ENCODE measurements around the gene ADK.
"Not testable (repeated sequence)": the region's sequence is repeated elsewhere in the genome, so short reads cannot be mapped to it uniquely, and the experiment has no call there.

ADK gene

DNA sequence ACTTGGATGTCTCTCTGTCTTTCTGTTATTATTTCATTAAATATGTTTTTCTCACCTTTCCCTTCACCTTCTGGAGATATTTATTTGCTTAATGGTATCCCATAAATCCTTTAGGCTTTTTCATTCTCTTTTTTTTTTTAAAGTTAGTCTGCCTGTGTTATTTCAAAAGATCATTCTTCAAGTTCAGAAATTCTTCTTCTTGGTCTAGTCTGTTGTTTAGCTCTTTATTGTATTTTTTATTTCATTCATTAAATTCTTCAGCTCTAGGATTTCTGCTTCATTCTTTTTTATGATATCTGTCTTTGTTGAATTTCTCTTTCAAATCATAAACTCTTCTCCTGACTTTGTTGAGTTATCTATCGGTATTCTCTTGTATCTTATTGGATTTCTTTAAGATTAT is 363.3 kb downstream of the ADK start:
- H3K36me3 ChIP-seq (ENCODE audit: control insufficient read depth, insufficient read depth, low read length), result no peaks in the 10 kb centered on the region
- no peaks in the 10 kb centered on the region for H3K4me1 ChIP-seq (ENCODE audit: control insufficient read depth, insufficient read depth, low read length)
- H3K27ac ChIP-seq (ENCODE audit: low read depth, low read length), result no peak overlapping the region
- H3K9me3 ChIP-seq (ENCODE audit: control insufficient read depth, insufficient read depth, low read length), result peaks cover 6% of the 10 kb centered on the region; the same call in 1 of the 2 replicates
- H3K4me3 ChIP-seq (ENCODE audit: low read depth, low read length), result no peak overlapping the region
- H3K27me3 ChIP-seq (ENCODE audit: control insufficient read depth, insufficient read depth, low read length), result no peaks in the 10 kb centered on the region
- no peak overlapping the region for H3K9ac ChIP-seq (ENCODE audit: low read depth, low read length)

DNA sequence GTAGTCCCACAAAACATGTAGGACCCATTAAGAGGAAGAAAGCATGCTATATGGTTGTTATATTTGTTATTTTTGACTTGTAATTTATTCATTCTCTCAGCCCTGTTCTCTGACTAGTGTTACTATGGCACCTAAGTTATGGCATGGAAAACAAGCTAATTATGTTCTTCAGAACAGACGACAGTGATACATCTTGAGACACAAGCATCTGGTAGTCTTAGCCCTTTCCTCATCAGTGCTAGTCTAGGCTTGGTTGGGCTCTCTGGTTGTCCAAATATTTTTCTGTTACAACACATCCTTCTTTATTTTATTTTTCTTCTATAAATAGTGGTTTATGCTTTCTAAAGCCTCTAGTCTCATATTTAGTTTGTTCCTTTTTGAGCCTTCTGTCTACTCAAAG is 367.0 kb downstream of the ADK start:
- Histone ChIP-seq H3K4me1 (ENCODE audit: control insufficient read depth, insufficient read depth, low read length) (peaks cover 13% of the 10 kb centered on the region), H3K9me3 (ENCODE audit: control insufficient read depth, insufficient read depth, low read length) (no peaks in the 10 kb centered on the region), H3K27me3 (ENCODE audit: control insufficient read depth, insufficient read depth, low read length) (no peaks in the 10 kb centered on the region), H3K9ac (ENCODE audit: low read depth, low read length) (no peak overlapping the region), H3K27ac (ENCODE audit: low read depth, low read length) (no peak overlapping the region), H3K4me3 (ENCODE audit: low read depth, low read length) (no peak overlapping the region), H3K36me3 (ENCODE audit: control insufficient read depth, insufficient read depth, low read length) (no peaks in the 10 kb centered on the region)

DNA sequence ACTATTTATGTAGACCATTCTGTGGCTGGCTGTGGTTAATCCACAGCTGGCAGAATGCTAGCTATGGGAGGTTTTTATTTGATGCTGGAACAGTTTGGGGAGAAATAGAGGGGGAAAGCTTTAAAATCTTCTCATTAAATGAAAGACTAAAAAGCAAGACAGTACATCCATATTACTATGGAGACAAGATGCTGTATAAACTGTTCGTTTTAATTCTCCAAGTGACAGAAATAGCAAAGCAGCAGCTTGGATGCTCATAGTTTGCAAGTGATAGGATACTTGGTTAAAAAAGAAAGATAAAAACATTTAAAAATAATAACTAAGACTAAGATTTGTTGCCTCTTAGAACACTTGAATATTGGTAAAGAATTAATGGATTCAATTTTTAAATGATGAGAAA is 370.5 kb downstream of the ADK start:
- Histone ChIP-seq H3K9me3 (ENCODE audit: control insufficient read depth, insufficient read depth, low read length) (no peaks in the 10 kb centered on the region), H3K27ac (ENCODE audit: low read depth, low read length) (no peak overlapping the region), H3K4me3 (ENCODE audit: low read depth, low read length) (no peak overlapping the region), H3K4me1 (ENCODE audit: control insufficient read depth, insufficient read depth, low read length) (peaks cover 13% of the 10 kb centered on the region), H3K27me3 (ENCODE audit: control insufficient read depth, insufficient read depth, low read length) (no peaks in the 10 kb centered on the region), H3K36me3 (ENCODE audit: control insufficient read depth, insufficient read depth, low read length) (no peaks in the 10 kb centered on the region), H3K9ac (ENCODE audit: low read depth, low read length) (no peak overlapping the region)

DNA sequence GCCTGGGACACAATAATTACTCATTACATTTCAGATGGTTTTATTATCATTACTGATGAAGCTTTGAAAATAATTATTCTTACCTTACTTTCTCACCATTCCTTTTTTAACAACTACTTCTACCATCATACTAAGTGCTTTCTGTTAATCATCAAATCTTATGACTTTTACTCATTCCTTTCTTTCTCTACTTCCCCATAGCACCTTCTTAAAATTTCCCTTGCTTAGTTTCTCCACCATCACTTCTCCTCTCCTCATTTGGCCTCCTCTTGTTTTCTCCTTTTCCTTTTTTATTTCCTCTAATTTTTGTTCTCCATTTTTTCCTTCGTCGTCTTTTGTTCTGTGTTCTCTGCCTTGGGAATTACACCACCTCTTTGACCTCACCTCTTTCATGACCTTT is 372.2 kb downstream of the ADK start:
- H3K4me1 ChIP-seq (ENCODE audit: control insufficient read depth, insufficient read depth, low read length), result peaks cover 13% of the 10 kb centered on the region
- no peaks in the 10 kb centered on the region for H3K27me3 ChIP-seq (ENCODE audit: control insufficient read depth, insufficient read depth, low read length)
- H3K9ac ChIP-seq (ENCODE audit: low read depth, low read length), result no peak overlapping the region
- H3K4me3 ChIP-seq (ENCODE audit: low read depth, low read length), result no peak overlapping the region
- H3K9me3 ChIP-seq (ENCODE audit: control insufficient read depth, insufficient read depth, low read length), result no peaks in the 10 kb centered on the region
- no peaks in the 10 kb centered on the region for H3K36me3 ChIP-seq (ENCODE audit: control insufficient read depth, insufficient read depth, low read length)
- no peak overlapping the region for H3K27ac ChIP-seq (ENCODE audit: low read depth, low read length)

DNA sequence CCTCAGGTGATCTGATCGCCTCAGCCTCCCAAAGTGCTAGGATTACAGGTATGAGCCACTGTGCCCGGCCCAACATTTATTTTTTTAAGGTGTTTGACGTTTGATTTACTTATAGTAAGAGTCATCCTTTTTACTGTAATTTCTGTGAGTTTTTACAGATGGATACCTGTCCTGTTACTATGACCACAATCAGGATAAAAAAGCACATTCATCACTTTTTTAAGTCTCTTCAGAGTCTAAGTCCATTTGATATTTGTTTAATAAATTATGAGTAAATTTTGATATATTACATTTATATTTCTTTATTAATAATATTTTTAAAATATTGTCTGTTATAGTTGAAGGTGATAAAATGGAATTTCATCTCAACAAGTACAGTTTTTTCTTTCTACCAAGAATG is 374.9 kb downstream of the ADK start:
- Histone ChIP-seq H3K27ac (ENCODE audit: low read depth, low read length) (no peak overlapping the region), H3K36me3 (ENCODE audit: control insufficient read depth, insufficient read depth, low read length) (no peaks in the 10 kb centered on the region), H3K9me3 (ENCODE audit: control insufficient read depth, insufficient read depth, low read length) (no peaks in the 10 kb centered on the region)

DNA sequence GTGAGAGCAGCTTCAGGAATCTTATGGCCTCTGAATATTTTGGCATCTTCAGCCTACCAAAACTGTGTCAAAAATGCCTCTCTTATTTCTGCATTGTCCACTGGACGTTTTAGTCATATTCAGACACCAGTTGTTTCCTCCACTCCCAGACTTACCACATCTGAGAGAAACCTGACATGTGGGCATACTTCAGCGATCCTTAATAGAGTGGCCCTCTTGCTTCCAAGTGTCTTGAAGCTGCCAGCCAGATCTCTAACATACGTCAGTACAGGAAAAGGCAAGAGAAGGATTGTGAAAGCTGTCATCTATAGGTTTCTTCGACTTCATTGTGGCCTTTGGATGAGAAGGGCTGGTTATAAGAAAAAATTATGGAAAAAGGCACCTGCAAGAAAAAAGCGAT is 376.6 kb downstream of the ADK start:
- H3K27me3 ChIP-seq (ENCODE audit: control insufficient read depth, insufficient read depth, low read length); H3K4me3 ChIP-seq (ENCODE audit: low read depth, low read length); H3K9ac ChIP-seq (ENCODE audit: low read depth, low read length); H3K4me1 ChIP-seq (ENCODE audit: control insufficient read depth, insufficient read depth, low read length); H3K36me3 ChIP-seq (ENCODE audit: control insufficient read depth, insufficient read depth, low read length); H3K27ac ChIP-seq (ENCODE audit: low read depth, low read length); H3K9me3 ChIP-seq (ENCODE audit: control insufficient read depth, insufficient read depth, low read length): not testable (repeated sequence)

More for the DNA sequence above, 374.9 kb downstream of the ADK start:
- Histone ChIP-seq H3K27me3 (ENCODE audit: control insufficient read depth, insufficient read depth, low read length) (no peaks in the 10 kb centered on the region), H3K4me1 (ENCODE audit: control insufficient read depth, insufficient read depth, low read length) (peaks cover 22% of the 10 kb centered on the region), H3K9ac (ENCODE audit: low read depth, low read length) (no peak overlapping the region), H3K4me3 (ENCODE audit: low read depth, low read length) (no peak overlapping the region)

DNA sequence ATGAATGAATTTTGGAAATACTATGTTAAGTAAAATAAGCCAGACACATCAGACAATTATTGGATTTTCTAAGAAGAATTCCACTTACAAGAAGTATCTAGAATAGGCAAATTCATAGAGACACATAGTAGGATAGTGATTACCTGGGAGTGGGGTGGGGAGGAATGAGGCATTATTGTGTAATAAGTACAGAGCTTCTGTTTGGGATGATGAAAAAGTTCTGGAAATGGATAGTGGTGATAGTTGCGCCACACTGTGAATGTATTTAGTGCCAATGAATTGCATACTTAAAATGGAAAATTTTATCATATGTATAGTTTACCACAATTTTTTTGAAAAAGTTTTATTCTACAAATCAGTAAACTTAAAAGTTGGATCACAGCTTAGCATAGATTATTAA is 378.2 kb downstream of the ADK start:
- Histone ChIP-seq H3K4me1 (ENCODE audit: control insufficient read depth, insufficient read depth, low read length) (peaks cover 9% of the 10 kb centered on the region), H3K9ac (ENCODE audit: low read depth, low read length) (no peak overlapping the region), H3K27me3 (ENCODE audit: control insufficient read depth, insufficient read depth, low read length) (no peaks in the 10 kb centered on the region), H3K4me3 (ENCODE audit: low read depth, low read length) (no peak overlapping the region), H3K36me3 (ENCODE audit: control insufficient read depth, insufficient read depth, low read length) (no peaks in the 10 kb centered on the region), H3K9me3 (ENCODE audit: control insufficient read depth, insufficient read depth, low read length) (no peaks in the 10 kb centered on the region), H3K27ac (ENCODE audit: low read depth, low read length) (no peak overlapping the region)

DNA sequence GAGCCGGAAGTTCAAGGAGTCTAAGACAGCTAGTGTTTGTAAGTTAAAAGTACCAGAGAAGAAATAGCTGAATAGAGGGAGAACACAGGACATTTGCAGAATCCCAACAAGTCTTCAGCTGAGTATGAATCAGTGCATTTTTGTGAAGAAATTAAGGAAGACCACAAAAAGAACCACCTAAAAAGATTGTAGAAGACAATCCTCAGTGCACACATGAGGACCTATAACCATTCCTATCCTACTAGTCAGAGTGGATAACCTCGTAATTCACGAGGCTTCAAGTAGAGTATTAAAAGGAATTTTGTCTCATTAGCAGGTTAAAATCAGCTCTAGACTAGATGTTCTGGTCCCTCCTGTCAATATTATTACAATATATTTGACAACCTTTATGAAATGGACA is 380.0 kb downstream of the ADK start:
- Histone ChIP-seq H3K36me3 (ENCODE audit: control insufficient read depth, insufficient read depth, low read length) (no peaks in the 10 kb centered on the region), H3K27me3 (ENCODE audit: control insufficient read depth, insufficient read depth, low read length) (no peaks in the 10 kb centered on the region), H3K9me3 (ENCODE audit: control insufficient read depth, insufficient read depth, low read length) (no peaks in the 10 kb centered on the region), H3K4me3 (ENCODE audit: low read depth, low read length) (no peak overlapping the region), H3K27ac (ENCODE audit: low read depth, low read length) (no peak overlapping the region), H3K4me1 (ENCODE audit: control insufficient read depth, insufficient read depth, low read length) (peaks cover 9% of the 10 kb centered on the region), H3K9ac (ENCODE audit: low read depth, low read length) (no peak overlapping the region)

DNA sequence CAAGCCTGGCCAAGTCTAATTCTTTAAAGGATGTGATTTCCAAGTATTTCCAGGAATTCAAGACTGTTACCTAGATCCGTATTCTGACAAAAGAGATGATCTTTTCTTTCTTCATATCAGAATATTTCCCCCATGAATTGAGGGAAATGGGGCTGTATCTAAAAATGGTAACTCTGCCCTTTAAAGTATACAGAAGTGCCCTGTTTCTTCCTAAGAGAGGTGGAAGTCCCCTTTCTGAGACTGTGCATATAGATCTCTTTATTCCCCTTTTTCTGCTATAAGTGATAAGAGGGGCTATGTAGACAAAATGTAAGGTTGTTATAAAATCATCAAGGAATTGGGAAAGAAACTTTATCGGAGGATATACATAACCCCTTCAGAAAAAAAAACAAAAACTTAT is 388.3 kb downstream of the ADK start:
- H3K4me1 ChIP-seq (ENCODE audit: control insufficient read depth, insufficient read depth, low read length), result peaks cover 17% of the 10 kb centered on the region
- H3K27ac ChIP-seq (ENCODE audit: low read depth, low read length), result no peak overlapping the region
- H3K36me3 ChIP-seq (ENCODE audit: control insufficient read depth, insufficient read depth, low read length), result no peaks in the 10 kb centered on the region
- H3K4me3 ChIP-seq (ENCODE audit: low read depth, low read length), result no peak overlapping the region
- no peak overlapping the region for H3K9ac ChIP-seq (ENCODE audit: low read depth, low read length)
- H3K9me3 ChIP-seq (ENCODE audit: control insufficient read depth, insufficient read depth, low read length), result no peaks in the 10 kb centered on the region
- H3K27me3 ChIP-seq (ENCODE audit: control insufficient read depth, insufficient read depth, low read length), result no peaks in the 10 kb centered on the region

DNA sequence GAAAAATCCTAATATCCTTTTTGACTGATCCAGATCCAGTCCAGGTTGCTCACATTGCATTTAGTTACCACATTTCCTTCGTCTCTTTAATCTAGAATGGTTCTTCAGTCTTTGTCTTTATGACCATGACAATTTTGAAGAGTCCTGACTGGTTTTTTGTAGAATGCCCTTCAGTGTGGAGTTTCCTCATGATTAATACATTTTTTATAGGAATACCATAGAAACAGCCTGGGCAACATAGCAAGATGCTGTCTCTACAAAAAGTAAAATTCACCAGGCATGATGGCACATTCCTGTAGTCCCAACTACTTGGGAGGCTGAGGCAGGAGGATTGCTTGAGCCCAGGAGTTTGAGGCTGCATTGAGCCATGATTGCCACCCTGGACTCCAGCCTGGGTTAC is 390.4 kb downstream of the ADK start:
- Histone ChIP-seq H3K27ac (ENCODE audit: low read depth, low read length) (no peak overlapping the region), H3K27me3 (ENCODE audit: control insufficient read depth, insufficient read depth, low read length) (no peaks in the 10 kb centered on the region), H3K9me3 (ENCODE audit: control insufficient read depth, insufficient read depth, low read length) (no peaks in the 10 kb centered on the region), H3K4me3 (ENCODE audit: low read depth, low read length) (no peak overlapping the region), H3K9ac (ENCODE audit: low read depth, low read length) (no peak overlapping the region), H3K36me3 (ENCODE audit: control insufficient read depth, insufficient read depth, low read length) (no peaks in the 10 kb centered on the region), H3K4me1 (ENCODE audit: control insufficient read depth, insufficient read depth, low read length) (peaks cover 26% of the 10 kb centered on the region)

DNA sequence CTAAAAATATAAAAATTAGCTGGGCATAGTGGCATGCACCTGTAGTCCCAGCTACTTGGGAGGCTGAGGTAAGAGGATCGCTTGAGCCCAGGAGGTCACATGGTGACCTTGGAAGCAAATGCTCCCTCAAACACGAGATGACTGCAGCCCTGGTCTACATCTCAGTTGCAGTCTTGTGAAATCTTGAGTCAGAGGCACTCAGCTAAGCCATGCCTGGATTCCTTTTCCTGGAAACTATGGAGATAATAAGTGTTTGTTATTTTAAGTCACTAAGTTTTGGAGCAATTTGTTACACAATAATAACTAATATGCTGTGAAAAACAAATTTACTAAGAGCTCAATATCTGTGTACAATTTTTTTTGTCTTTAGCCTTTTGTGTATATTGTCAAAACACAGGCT is 391.1 kb downstream of the ADK start:
- no peak overlapping the region for H3K27ac ChIP-seq (ENCODE audit: low read depth, low read length)
- no peaks in the 10 kb centered on the region for H3K36me3 ChIP-seq (ENCODE audit: control insufficient read depth, insufficient read depth, low read length)
- no peak overlapping the region for H3K4me3 ChIP-seq (ENCODE audit: low read depth, low read length)
- H3K9ac ChIP-seq (ENCODE audit: low read depth, low read length), result no peak overlapping the region
- peaks cover 22% of the 10 kb centered on the region for H3K4me1 ChIP-seq (ENCODE audit: control insufficient read depth, insufficient read depth, low read length)
- no peaks in the 10 kb centered on the region for H3K27me3 ChIP-seq (ENCODE audit: control insufficient read depth, insufficient read depth, low read length)
- H3K9me3 ChIP-seq (ENCODE audit: control insufficient read depth, insufficient read depth, low read length), result no peaks in the 10 kb centered on the region

DNA sequence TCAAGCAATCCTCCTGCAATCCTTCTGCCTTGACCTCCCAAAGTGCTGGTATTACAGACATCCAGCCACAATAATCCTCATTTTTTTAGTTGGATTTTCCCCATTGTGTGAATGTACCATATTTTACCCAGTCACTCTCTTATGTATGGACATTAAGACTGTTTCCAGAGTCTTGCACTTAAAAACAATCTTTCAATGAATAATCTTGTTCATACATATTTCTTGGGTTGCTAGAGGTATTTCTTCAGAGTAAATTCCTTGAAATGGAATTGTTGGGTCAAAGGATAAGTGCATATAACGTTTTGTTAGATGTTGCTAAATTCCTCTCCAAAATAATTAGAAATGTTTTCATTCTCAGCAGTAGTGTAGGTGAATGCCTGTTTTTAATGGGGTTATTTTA is 392.3 kb downstream of the ADK start:
- Histone ChIP-seq H3K9ac (ENCODE audit: low read depth, low read length) (no peak overlapping the region), H3K4me3 (ENCODE audit: low read depth, low read length) (no peak overlapping the region)

More for the DNA sequence above, 392.3 kb downstream of the ADK start:
- Histone ChIP-seq H3K27me3 (ENCODE audit: control insufficient read depth, insufficient read depth, low read length) (no peaks in the 10 kb centered on the region), H3K36me3 (ENCODE audit: control insufficient read depth, insufficient read depth, low read length) (no peaks in the 10 kb centered on the region), H3K9me3 (ENCODE audit: control insufficient read depth, insufficient read depth, low read length) (no peaks in the 10 kb centered on the region), H3K27ac (ENCODE audit: low read depth, low read length) (no peak overlapping the region), H3K4me1 (ENCODE audit: control insufficient read depth, insufficient read depth, low read length) (peaks cover 22% of the 10 kb centered on the region)
